GM21529 (cell line): ENCODE measurements around the gene BCL11B.

Experiments
- ATAC-seq: cut with Tn5 transposase; IDR thresholded peaks from one replicate; pipeline ENCODE4 v1.9.1; 2021; ENCODE audit not compliant: unreplicated experiment

BCL11B gene

DNA sequence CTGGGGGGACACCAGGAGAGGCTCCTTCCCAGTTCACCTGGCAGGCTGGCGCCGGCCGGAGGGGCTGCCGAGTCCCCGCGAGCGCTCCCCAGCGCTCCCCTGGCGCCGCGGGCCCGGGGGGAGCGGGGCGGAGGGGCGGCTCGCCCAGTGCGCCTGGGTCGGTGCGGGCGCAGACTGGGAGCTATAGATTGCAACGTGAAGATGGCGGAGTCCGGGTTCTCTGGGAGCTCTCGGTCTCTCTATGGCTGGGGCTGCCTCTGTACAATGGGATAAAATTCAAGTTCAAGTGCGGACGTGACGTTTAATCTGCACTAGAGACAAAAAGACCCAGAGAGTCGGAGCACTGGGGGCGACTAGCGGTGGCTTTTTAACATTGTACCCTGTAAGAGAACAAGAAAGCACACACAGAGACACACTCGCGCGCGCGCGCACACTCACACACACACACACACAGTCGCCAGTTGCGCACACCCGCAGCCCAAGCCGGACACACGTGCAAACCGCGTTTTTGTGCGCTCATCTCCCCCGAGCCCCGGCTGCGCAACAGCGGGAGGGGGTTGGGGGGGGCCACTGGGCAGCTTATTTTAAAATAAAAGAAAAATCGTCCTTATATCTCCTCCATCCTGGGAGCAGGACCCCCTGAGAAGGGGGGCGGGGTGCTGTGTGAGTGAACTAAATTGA, at the start of gene BCL11B:
TSS of gene BCL11B (minus strand) at position 247 of the 681 bp plus-strand sequence. CDS start 979 bp downstream, outside the sequence.
- ATAC-seq: peak; percentile 82

DNA sequence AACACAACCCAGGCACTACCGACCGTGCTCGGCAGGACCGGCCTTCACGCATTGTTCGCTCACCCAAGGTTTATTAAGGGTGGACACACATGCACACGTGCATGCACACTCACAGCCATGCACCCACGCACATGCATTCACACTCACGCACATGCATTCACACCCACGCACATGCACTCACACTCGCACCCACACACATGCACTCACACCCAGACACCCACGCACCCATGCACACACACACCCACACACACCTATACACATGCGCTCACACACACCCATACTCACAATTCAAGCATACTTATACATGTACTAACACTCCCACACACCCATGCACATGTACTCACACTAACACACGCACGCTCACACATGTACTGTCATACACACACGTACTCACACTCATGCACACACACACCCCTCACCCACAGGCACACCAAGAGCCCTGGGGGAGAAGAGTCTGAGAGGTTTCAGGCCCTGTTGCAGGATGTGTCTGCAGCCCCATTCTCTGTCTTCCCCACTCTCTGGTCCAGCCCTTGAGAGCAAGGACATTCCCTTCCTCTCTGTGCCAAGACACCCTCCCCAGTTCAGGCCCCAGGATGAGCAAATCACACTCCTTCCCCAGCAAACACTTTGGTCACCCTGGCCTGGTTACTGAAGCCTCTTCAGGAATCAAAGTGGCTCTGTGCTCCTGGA, 49.4 kb upstream of the BCL11B start:
- no peak for ATAC-seq

DNA sequence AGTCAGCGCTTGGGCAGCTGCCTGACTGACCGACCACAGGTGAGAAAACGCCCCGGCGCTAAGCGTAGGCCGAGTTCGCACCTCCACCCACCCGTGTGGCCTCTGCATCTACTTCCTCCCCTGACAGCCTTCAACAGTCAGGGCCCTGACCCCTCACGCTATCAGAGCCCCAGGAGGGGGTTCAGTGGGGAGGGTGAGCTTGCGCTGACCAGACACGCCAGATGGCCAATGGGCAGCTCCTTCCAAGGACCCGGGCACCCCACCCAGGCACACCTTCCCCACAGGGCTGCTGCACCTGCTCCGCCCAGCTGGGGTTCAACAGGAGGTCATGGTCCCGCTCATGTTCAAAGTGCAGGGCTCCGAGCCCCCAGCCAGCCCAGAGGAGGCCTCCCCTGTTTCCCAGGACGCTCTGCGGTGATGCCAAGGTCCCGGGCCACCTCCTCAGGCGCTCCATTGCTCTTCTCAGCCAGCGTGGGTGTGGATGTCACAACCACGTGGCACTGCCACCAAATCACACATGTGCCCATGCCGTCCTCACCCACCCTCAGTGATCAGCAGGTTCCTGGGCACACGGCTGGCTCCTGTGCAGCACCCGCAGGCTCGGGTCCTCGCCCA, 48.7 kb upstream of the BCL11B start:
- ATAC-seq: no peak

DNA sequence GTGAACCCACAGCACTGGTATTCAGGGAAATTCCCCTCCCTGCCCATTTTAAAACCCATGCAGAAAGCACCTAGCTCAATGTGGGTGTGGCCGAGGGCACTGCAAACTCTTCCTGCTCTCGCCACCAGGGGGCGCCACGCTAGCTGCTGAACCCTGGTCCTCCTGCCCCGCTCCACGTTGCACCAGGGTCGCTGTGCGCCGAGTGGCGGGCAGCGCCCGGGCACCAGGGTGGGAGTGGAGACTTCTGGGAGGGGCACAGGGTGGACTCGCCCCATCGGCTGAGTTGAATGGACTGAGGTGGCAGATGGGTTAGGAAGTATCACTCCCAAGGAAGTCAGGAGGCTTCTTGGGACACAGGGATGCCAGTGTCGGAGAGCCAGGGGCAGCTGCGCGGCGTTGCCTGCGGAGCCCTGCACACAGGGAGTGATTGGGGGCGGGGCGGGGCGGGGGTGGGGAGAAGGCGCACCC, 48.1 kb upstream of the BCL11B start:
- peak; percentile 71 for ATAC-seq

DNA sequence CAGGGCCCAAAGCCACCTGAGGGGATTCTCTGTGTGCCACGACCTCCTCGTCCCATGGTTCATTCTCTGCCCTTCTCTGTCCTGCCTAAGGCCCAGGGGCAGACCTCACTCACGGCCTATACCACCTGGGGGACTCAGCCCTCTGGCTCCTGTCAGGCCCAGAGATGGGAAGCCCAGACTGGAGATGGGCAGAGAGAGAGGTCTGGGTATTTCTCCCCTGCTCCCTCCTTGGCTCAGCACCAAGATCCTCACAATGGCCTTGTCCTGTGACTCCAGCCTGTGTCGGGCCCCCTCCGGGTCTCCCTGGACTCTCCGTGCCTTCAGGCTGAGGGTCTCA, 46.9 kb upstream of the BCL11B start:
- no peak for ATAC-seq

DNA sequence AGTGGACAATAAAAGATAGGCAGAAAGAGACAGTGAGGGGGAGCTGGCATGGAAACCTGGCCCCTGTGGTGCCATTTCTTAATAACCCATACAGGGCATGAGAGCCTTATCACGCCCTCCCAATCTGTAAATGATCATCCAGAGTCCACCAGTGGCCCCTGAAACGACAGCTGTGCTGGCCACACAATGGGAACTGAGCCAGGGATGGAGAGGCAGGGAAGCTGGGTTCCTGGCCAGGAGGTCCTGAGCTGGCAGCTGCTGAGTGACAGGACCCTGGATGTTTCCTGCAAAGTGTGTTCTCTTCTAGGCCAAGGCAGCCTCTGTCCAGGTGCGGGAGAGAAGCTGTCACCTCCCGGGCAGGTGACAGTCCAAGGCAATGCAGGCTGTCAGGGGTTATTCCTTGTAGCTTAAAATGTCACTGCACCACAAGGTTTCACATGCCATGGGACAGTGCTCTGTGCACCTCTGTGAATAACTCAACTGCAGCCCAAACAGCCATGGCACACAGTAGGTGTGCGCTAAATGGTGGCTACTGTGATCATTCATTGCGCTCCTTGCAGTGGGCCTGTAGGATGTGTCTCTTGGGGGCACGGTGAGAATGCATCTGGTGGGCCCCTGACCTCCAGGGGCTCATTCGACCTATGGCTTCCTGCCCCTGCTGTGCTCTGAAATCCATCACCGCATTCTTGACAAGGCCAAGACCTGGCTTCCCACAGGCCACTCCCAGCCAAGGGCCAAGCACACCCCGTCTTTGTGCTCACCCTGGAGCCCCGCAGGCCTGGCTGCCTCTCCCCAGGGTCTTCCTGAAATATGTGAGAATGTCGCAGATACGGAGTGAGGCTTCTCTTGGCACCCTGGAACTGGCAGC, 46.3 kb upstream of the BCL11B start:
- ATAC-seq: no peak

DNA sequence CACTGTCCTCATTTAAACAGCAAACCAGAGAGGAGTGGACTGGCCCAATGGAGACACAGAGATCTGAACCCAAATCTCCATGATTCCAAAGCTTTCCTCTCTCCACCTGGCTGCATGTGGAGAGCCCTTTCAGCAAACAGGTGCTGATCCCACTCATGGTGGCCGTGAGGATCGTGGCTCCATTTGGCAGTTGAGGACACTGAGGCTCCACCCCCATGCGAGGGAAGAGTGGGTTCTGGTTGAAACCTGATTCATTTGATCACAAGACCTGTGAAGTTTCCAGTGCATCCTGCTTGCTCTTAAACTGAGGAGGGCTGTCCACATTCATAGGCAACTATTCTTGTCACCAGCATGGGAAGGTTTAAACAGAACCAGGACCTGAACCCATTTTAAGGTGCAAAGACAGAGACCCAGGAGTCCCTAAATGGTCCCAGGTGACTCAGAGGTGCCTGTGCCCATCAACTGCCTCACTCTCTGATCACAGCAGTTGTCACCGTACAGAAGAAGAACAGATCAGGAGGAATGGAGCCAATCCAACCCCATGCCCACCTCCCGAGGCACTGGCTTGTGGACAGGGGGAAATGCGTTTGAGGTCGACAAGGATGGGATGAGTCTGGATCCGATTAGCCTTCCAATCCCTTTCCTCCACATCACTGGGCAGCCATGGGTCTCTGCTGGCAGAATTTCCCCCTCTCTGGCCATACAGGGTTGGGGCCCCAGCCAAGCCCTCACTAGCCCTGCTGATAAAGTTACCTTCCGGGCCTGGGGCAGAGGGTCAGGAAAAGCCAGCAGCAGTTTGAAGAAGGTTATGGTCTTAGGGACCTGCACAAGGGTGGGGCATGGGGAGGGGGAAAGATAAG, 45.5 kb upstream of the BCL11B start:
- ATAC-seq: no peak

DNA sequence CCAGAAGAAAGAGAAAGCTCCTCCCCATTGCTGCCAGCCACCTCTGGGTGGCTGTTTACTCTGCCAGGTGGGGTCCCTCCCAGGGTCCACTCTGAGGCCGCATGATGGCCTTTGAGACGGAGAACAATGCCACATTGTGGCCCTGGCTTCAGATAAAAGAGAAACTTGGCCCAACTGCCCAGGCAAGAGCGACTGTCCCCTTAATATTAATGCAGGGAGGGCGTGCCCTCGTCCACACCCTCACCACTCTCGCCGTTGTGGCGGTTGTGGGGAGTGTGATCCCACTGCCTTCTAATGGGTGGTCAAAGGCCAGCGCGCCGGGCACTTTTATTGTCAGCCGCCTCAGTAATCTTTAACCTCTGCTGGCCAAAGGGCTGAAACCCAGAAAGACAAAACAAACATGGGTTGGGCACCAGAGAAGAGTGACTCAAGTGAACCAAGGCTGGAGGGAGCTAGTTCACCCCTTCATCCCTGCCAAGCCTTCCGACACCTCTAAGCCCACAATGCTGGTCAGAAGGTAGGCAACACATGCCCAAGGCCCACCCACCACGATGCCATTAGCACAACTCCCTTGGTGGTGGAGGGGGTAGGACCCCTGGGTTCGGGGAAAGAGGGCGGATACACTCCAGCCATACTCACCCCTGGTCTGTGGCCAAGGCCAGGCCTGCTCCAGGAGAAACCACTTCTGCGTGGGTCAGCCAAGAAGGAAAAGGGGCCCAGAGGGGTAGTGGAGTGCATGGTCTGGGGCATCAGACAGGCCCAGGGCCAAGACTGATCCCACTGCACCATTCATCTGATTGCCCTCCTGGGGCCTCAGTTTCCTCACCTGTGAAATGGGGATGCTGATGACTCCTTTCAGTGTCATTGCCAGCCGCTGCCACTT, 44.5 kb upstream of the BCL11B start:
- ATAC-seq: no peak

DNA sequence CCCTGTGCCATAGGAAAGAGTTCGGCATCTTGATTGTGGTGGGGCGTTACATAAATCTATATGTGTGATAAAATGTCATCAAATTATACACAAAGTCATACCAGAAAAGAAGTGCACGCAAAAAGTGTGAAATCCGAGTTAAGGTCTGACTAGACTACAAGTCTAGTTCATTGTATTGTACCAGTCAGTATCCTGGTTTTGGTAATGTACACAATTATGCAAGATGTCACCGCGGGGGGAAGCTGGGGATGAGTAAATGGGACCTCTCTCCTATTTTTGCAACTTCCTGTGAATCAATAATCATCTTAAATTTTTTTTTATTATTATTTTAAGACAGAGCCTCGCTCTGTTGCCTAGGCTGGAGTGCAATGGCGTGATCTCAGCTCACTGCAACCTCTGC, 43.2 kb upstream of the BCL11B start:
- no peak for ATAC-seq

DNA sequence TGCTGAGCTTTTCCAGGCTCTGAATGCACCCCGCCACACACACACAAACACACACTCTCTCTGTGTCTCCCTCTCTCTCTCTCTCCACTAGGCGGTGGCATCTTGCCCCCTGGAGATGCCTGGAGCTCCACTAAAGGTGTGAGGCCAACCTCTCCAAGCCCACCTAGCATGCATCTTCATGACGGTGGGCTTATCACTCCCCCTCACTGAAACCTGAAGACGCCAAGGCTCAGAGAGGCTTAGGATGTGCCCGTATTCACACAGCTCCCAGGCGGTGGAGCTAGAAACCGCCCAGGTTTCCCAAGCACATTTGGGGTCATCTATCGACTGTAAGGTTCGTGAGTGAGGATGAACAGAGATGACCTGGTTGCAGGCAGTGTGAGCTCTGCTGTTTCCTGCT, 42.6 kb upstream of the BCL11B start:
- ATAC-seq: no peak

DNA sequence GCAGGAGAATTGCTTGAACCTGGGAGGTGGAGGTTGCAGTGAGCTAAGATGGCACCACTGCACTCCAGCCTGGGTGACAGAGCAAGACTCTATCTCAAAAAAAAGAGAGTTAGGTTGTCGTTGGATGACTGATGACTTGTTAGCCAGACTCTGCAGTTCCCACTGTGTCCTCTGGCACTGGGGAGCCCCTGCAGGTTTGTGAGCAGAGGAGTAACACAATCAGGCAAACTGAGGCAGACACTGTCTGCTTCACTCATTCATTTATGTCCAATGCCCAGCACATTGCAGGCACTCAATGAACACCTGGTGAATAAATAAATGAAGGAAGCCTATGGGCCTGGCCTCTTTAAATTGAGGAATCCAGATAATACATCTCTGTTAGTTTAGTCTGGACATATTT, 41.2 kb upstream of the BCL11B start:
- ATAC-seq: no peak

DNA sequence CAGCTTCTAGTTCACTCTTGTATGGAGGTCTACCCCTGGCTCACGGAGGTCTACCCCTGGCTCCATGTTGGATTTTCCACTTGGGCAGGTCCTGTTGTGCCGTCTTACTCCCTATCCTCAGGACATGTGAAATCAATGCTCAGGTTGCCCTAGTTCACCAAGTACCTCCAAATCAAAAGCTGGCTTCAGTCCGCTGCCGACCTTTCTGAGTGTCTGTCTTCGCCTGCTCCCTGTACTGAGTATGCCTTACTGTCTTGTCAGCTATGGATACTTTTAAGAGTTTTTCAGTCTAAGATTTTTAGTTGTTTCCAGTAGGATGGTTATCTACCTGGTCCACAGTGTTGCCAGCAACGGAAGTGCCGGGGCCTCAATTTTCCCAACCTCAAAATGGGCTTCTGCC, 40.1 kb upstream of the BCL11B start:
- no peak for ATAC-seq

DNA sequence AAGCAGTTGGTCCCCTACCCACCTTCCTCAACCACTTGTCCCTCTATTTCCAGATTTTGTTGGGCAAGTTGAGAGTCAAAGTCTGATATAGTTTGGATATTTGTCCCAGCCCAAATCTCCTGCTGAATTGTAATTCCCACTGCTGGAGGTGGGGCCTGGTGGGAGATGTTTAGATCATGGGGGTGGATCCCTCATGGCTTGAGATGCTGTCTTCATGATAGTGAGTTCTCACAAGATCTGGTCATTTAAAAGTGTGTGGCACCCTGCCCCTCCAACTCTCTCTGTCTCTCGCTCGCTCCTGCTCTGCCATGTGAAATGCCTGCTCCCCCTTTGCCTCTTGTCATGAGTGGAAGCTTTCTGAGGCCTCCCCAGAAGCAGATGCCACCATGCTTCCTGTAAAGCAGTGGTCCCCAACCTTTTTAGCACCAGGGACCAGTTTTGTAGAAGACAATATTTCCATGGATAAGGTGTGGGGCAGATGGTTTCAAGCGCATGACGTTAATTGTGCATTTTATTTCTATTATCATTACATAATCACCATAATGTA, 37.3 kb upstream of the BCL11B start:
- ATAC-seq: no peak

DNA sequence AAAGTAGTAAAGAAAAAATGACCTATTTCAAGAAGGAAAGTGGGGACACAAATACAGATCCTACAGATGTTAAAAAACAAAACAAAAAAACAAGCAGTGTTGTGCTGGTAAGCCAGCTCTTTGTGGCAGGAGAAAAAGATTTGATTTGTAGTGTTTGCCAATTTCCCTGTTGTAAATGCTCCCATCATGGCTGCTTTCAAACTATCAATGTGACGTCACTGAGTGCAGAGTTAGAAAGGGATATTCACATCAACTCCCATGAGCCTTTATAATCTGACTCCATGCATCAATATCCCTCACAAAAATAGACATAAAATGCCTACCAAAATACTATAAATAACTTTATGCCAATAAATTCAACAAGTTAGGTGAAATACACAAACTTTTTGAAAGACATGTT, 32.2 kb upstream of the BCL11B start:
- no peak for ATAC-seq

DNA sequence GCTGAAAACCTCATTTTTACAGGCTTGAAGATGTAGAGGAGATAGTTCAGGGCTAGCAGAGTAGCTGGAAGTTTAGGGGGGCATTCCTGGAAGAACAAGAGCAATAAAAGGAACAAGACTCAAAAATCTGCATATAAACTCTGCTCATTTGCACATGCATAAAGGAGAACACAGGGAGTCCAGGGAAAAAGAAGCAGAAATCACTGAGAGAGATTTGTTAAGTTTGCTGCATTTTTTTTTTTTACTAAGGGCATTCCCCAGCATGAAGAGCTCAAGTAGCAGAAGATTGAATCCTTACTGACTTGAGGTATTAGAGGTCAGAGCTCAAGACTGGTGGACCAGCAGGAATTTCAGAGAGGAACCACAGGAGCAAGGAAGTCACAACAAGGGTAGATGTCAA, 28.2 kb upstream of the BCL11B start:
- no peak for ATAC-seq

DNA sequence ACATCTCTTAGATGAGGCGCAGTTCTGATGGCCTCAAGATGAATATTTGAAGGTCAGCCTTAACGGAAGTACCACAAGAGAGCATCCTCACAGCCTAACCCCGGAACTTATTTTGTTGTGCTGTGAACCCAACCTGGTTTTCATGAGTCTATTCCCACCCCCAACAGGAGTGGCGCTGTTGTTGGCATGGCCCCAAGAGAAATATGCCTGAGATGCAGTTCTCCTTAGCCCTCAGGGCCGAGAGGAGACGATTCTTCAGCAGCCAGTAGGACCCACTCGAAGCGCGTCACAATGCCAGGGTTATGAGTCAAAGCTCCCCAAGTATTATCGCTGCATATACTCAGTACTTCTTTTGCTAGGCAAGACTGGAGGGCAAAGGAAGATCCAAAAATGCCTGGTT, 24.5 kb upstream of the BCL11B start:
- no peak for ATAC-seq

DNA sequence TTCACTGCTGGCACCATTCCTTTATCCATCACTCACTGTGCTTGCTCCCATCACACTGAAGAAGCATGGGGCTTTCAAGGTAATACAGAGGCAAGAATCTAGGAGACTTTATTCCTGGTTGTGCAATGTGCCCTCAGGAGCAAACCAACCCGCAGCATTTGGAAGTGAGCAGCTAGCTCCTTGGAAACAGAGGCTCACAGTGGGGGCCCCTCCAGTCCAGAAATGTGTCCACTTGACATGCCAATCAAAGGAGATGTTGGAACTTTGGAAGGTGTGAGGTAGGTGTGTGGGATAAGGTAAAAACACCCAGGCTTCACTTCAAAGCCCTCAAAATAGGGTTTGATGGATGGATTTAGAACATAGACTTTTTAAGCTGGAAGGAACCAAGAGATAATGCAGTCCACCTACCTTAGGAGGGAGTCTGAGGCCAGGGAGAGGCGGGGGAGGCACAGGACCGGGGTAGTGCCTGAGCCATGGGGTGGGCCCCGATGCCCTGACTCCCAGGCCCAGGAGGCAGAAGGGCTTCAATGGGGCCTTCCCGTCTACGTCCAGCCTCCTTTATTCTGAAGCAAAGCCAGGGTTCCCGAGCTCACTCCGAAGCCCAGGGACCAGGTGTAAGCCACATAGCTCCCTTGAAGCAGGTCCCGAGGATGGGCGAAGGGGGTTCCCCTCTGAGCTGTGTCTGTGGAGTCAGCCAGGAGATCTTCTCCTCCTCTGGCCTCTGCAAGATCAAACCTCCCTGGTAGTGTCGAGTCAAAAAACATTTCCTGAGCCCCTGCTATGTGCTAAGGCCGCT, 17.6 kb upstream of the BCL11B start:
- no peak for ATAC-seq

DNA sequence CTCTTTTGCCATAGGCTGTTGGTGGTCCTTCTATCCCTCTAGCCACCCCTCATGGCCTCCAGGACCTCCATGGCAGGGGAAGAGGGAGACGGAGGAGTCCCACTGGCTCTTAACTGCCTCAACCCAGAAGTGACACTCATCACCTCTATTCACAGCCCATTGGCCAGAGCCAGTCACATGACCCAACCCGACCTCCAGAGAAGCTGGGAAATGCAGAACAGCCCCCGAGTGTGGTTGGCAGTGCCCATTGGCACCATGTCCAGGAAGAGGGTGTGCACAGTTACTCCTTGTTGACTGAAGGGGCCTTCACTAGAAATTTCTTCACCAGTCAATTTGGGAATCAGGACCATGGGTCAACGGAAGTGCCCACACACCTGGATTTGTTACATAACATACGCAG, 17.0 kb upstream of the BCL11B start:
- ATAC-seq: no peak
